GM23338 (cell line): ENCODE data around the gene GREB1L. TPM values are rescaled to one million over a fixed set of nuclear protein-coding genes. Genes with fewer than 3 reads are reported as not detected.
A peak's percentile ranks its signal among the peaks of the same experiment; 100 is the strongest.

ENCODE experiments used
- ATAC-seq: fragments of 200-7000 bp; cut with Tn5 transposase; 3 replicates; pipeline ENCODE4 v1.9.1; 2020
- DNase-seq: peaks from one replicate; pipeline ENCODE4 v3.0.0-alpha.2; 2015; ENCODE audit warnings: low spot score
- H2AFZ ChIP-seq: fragments of 200-600 bp; sonication (generic); 2 replicates; pipeline ENCODE4 v1.8.0; 2016; ENCODE audit warnings: antibody characterized with exemption, mild to moderate bottlenecking, moderate library complexity
- H3F3A ChIP-seq: fragments of 200-600 bp; sonication (generic); replicated peaks from 2 replicates; pipeline ENCODE4 v1.8.0; 2017; ENCODE audit warnings: antibody characterized with exemption, mixed run types, low read depth
- H3K27ac ChIP-seq: fragments of 200-600 bp; sonication (generic); 2 replicates; pipeline ENCODE4 v1.6.1; 2016; ENCODE audit warnings: low read depth
- H3K27me3 ChIP-seq: fragments of 200-600 bp; sonication (generic); 2 replicates; pipeline ENCODE4 v1.8.0; 2016; ENCODE audit warnings: mild to moderate bottlenecking, mixed run types, moderate library complexity; ENCODE audit not compliant: insufficient read depth
- H3K36me3 ChIP-seq: fragments of 200-600 bp; sonication (generic); 2 replicates; pipeline ENCODE4 v1.8.0; 2016; ENCODE audit warnings: mild to moderate bottlenecking; ENCODE audit not compliant: insufficient read depth
- H3K4me1 ChIP-seq: fragments of 200-600 bp; sonication (generic); 2 replicates; pipeline ENCODE4 v1.8.0; 2016; ENCODE audit warnings: mild to moderate bottlenecking, moderate library complexity; ENCODE audit not compliant: insufficient read depth
- H3K4me2 ChIP-seq: fragments of 200-600 bp; sonication (generic); 2 replicates; pipeline ENCODE4 v1.7.1; 2017; ENCODE audit warnings: mixed run types
- H3K4me3 ChIP-seq: fragments of 200-600 bp; sonication (generic); 2 replicates; pipeline ENCODE4 v1.6.1; 2016; ENCODE audit warnings: mixed run types
- H3K79me2 ChIP-seq: fragments of 200-600 bp; sonication (generic); replicated peaks from 2 replicates; pipeline ENCODE4 v1.8.0; 2017; ENCODE audit warnings: mild to moderate bottlenecking; ENCODE audit not compliant: insufficient read depth
- H3K9me2 ChIP-seq: fragments of 200-600 bp; sonication (generic); 2 replicates; pipeline ENCODE4 v1.8.0; 2017; ENCODE audit not compliant: insufficient read depth
- H4K20me1 ChIP-seq: fragments of 200-600 bp; sonication (generic); replicated peaks from 2 replicates; pipeline ENCODE4 v1.8.0; 2017; ENCODE audit warnings: mild to moderate bottlenecking; ENCODE audit not compliant: insufficient read depth
- H3K27ac Mint-ChIP-seq: 2 replicates; pipeline ENCODE4 v1.8.0; 2020; ENCODE audit warnings: inconsistent platforms, mild to moderate bottlenecking, moderate library complexity, mixed read lengths
- H3K27me3 Mint-ChIP-seq: 3 replicates; pipeline ENCODE4 v1.8.0; 2022; ENCODE audit warnings: low read depth, mild to moderate bottlenecking, moderate library complexity, mixed read lengths, inconsistent platforms; ENCODE audit not compliant: insufficient read depth, poor library complexity
- H3K36me3 Mint-ChIP-seq: 3 replicates; pipeline ENCODE4 v1.8.0; 2021; ENCODE audit warnings: low read depth, mild to moderate bottlenecking, inconsistent platforms, moderate library complexity, mixed read lengths
- H3K4me1 Mint-ChIP-seq: 3 replicates; pipeline ENCODE4 v1.8.0; 2020; ENCODE audit warnings: mild to moderate bottlenecking, inconsistent platforms, mixed read lengths
- H3K4me3 Mint-ChIP-seq: 3 replicates; pipeline ENCODE4 v1.8.0; 2021; ENCODE audit warnings: moderate library complexity, mild to moderate bottlenecking, inconsistent platforms, mixed read lengths
- H3K9me3 Mint-ChIP-seq: 3 replicates; pipeline ENCODE4 v1.8.0; 2020; ENCODE audit warnings: moderate library complexity, mild to moderate bottlenecking, inconsistent platforms, mixed read lengths
- CTCF ChIP-seq, 2 experiments: fragments of 200-600 bp in 1 of 2; sonication (generic) in 1 of 2; conservative IDR thresholded peaks; 2 replicates each; pipeline versions ENCODE4 v1.5.1 to v1.6.1; 2016 to 2017; ENCODE audit warnings: antibody characterized with exemption in 2 of 2, low read depth in 2 of 2, mild to moderate bottlenecking in 2 of 2, moderate library complexity in 1 of 2
- ETS1 ChIP-seq: IDR thresholded peaks from 2 replicates; pipeline ENCODE4 v1.6.1; 2016; ENCODE audit warnings: antibody characterized with exemption
- STAT1 ChIP-seq: IDR thresholded peaks from one replicate; pipeline ENCODE4 v1.6.1; 2016; ENCODE audit warnings: antibody characterized with exemption; ENCODE audit not compliant: unreplicated experiment
- ZNF331 ChIP-seq: fragments of 250-450 bp; sonication (Bioruptor Pico); IDR thresholded peaks from 2 replicates; pipeline ENCODE4 v1.5.0; 2020; ENCODE audit warnings: low read depth, mild to moderate bottlenecking, moderate library complexity
- ZNF462 ChIP-seq: fragments of 250-450 bp; sonication (Bioruptor Pico); IDR thresholded peaks from 2 replicates; pipeline ENCODE4 v1.5.0; 2020; ENCODE audit warnings: mild to moderate bottlenecking, moderate library complexity
- polyA plus RNA-seq: library from polyadenylated mRNA; unstranded; fragments of >200 nt; fragmentation: Nextera tagmentation; extraction: Ambion mirVana; gene quantifications from 2 replicates; pipeline ENCODE4 v1.2.1, GENCODE V29; 2016
- total RNA-seq: library from RNA; depleted of rRNA; stranded (reverse); fragments of >200 nt; shearing (Covaris generic); gene quantifications from 2 replicates; pipeline ENCODE4 v1.2.3, GENCODE V29; 2014

Gene GREB1L
- total and polyA plus RNA-seq, 2 experiments from 2014 or later, result 0.03 to 0.29 TPM

GRCh38 chr18:21341141-21341540 is 99.1 kb downstream of the GREB1L start (continued):
- no peak for TF ChIP-seq ZNF462 (CRISPR knock-in tag)
- TF ChIP-seq ZNF331 (CRISPR knock-in tag), result no peak
- TF ChIP-seq STAT1, result no peak
- TF ChIP-seq ETS1, result no peak

GRCh38 chr18:21342372-21342771 is 100.3 kb downstream of the GREB1L start:
- Histone ChIP-seq H3K4me1 (no peaks in the 10 kb centered on the region; the same call in 1 of the 2 replicates), H3K4me2 (no peak overlapping the region), H3K36me3 (no peaks in the 10 kb centered on the region), H3F3A (no peaks in the 10 kb centered on the region), H3K9me2 (no peaks in the 10 kb centered on the region), H3K27me3 (no peaks in the 10 kb centered on the region), H3K79me2 (no peaks in the 10 kb centered on the region), H4K20me1 (no peaks in the 10 kb centered on the region), H3K27ac (no peak overlapping the region), H3K4me3 (no peak overlapping the region), H2AFZ (no peak overlapping the region)
- Mint-ChIP-seq H3K36me3 (no peaks in the 10 kb centered on the region), H3K4me1 (peaks cover 15% of the 10 kb centered on the region), H3K27me3 (peaks cover 4% of the 10 kb centered on the region), H3K4me3 (no peak overlapping the region), H3K9me3 (no peaks in the 10 kb centered on the region; the same call in 2 of the 3 replicates), H3K27ac (no peak overlapping the region)
- peak; percentile 84 for DNase-seq
- ATAC-seq, result peak; percentile 99
- no peak for TF ChIP-seq CTCF (conservative IDR thresholded peaks at IDR 0.05; ENCODE audit: low read depth in 2 of 2)
- TF ChIP-seq ETS1, result no peak
